HG03342 (cell line): ENCODE results near the gene DPP7.

Source experiments
- ATAC-seq: cut with Tn5 transposase; IDR thresholded peaks from one replicate; pipeline ENCODE4 v1.9.1; 2021; ENCODE audit warnings: mild to moderate bottlenecking, moderate library complexity; ENCODE audit not compliant: unreplicated experiment

The DPP7 gene

GRCh38 chr9:137114613-137115393 lies at the start of gene DPP7:
Gene DPP7, minus strand, starts transcription at chr9:137114733. Its CDS starts 20 bp downstream, at chr9:137114713.
- no peak for ATAC-seq

GRCh38 chr9:137163805-137164204 lies 49.3 kb upstream of the DPP7 start:
- ATAC-seq = no peak

- no peak for ATAC-seq
These were observed 48.8 kb upstream of the DPP7 start for GRCh38 chr9:137163365-137163715.

GRCh38 chr9:137162505-137163364 lies 48.2 kb upstream of the DPP7 start:
- ATAC-seq = no peak

GRCh38 chr9:137161558-137162486 lies 47.3 kb upstream of the DPP7 start:
- no peak for ATAC-seq

- no peak for ATAC-seq
These were observed 46.4 kb upstream of the DPP7 start for GRCh38 chr9:137160716-137161557.

GRCh38 chr9:137160054-137160425 lies 45.5 kb upstream of the DPP7 start:
- ATAC-seq = no peak

- ATAC-seq = no peak
These were observed 44.8 kb upstream of the DPP7 start for GRCh38 chr9:137159105-137160053.

GRCh38 chr9:137158625-137159024 lies 44.1 kb upstream of the DPP7 start:
- ATAC-seq = no peak

GRCh38 chr9:137157618-137158415 lies 43.3 kb upstream of the DPP7 start:
- ATAC-seq = no peak

GRCh38 chr9:137156567-137157375 lies 42.2 kb upstream of the DPP7 start:
- no peak for ATAC-seq

GRCh38 chr9:137152844-137153405 lies 38.4 kb upstream of the DPP7 start:
- ATAC-seq = no peak

GRCh38 chr9:137150617-137151457 lies 36.3 kb upstream of the DPP7 start:
- ATAC-seq = peak; percentile 42

GRCh38 chr9:137149942-137150616 lies 35.5 kb upstream of the DPP7 start:
- ATAC-seq = peak; percentile 24

GRCh38 chr9:137149363-137149762 lies 34.8 kb upstream of the DPP7 start:
- ATAC-seq = no peak

GRCh38 chr9:137148661-137149060 lies 34.1 kb upstream of the DPP7 start:
- no peak for ATAC-seq
